ENCODE data around the gene SPTSSB. TPM values are rescaled to one million over a fixed set of nuclear protein-coding genes. Genes with fewer than 3 reads are reported as not detected.

SPTSSB gene
- total RNA-seq, 1 donor from 2014 or later: 0.52 TPM

GRCh38 chr3:161409069-161409468 is 37.8 kb upstream of the SPTSSB start:
- Histone ChIP-seq H3K27ac (ENCODE audit: low read depth, low read length) (no peak overlapping the region), H3K9me3 (ENCODE audit: control insufficient read depth in 3 of 3, low read length in 3 of 3) (no peaks in the 10 kb centered on the region), H3K36me3 (ENCODE audit: control insufficient read depth in 3 of 3, insufficient read depth in 3 of 3, low read length in 3 of 3) (no peaks in the 10 kb centered on the region), H3K4me1 (ENCODE audit: control insufficient read depth in 3 of 3, insufficient read depth in 3 of 3, low read length in 3 of 3) (peaks cover 0 to 8% (median 6%) of the 10 kb centered on the region in 3 donors), H3K9ac (ENCODE audit: low read depth in 1 of 3, low read length in 3 of 3) (no peak overlapping the region), H3K27me3 (ENCODE audit: control insufficient read depth in 3 of 3, insufficient read depth in 3 of 3, low read length in 3 of 3) (no peaks in the 10 kb centered on the region), H3K4me3 (ENCODE audit: low read length in 3 of 3) (no peak overlapping the region)

GRCh38 chr3:161406594-161407555 is 35.6 kb upstream of the SPTSSB start:
- Histone ChIP-seq H3K9me3 (ENCODE audit: control insufficient read depth in 3 of 3, low read length in 3 of 3) (no peaks in the 10 kb centered on the region), H3K9ac (ENCODE audit: low read depth in 1 of 3, low read length in 3 of 3) (no peak overlapping the region), H3K4me3 (ENCODE audit: low read length in 3 of 3) (no peak overlapping the region), H3K27ac (ENCODE audit: low read depth, low read length) (no peak overlapping the region), H3K4me1 (ENCODE audit: control insufficient read depth in 3 of 3, insufficient read depth in 3 of 3, low read length in 3 of 3) (no peaks in the 10 kb centered on the region), H3K27me3 (ENCODE audit: control insufficient read depth in 3 of 3, insufficient read depth in 3 of 3, low read length in 3 of 3) (no peaks in the 10 kb centered on the region), H3K36me3 (ENCODE audit: control insufficient read depth in 3 of 3, insufficient read depth in 3 of 3, low read length in 3 of 3) (no peaks in the 10 kb centered on the region)

GRCh38 chr3:161405836-161406235 is 34.5 kb upstream of the SPTSSB start:
- Histone ChIP-seq H3K27ac (ENCODE audit: low read depth, low read length) (no peak overlapping the region), H3K27me3 (ENCODE audit: control insufficient read depth in 3 of 3, insufficient read depth in 3 of 3, low read length in 3 of 3) (no peaks in the 10 kb centered on the region), H3K9ac (ENCODE audit: low read depth in 1 of 3, low read length in 3 of 3) (no peak overlapping the region), H3K4me3 (ENCODE audit: low read length in 3 of 3) (no peak overlapping the region), H3K36me3 (ENCODE audit: control insufficient read depth in 3 of 3, insufficient read depth in 3 of 3, low read length in 3 of 3) (no peaks in the 10 kb centered on the region), H3K4me1 (ENCODE audit: control insufficient read depth in 3 of 3, insufficient read depth in 3 of 3, low read length in 3 of 3) (no peaks in the 10 kb centered on the region), H3K9me3 (ENCODE audit: control insufficient read depth in 3 of 3, low read length in 3 of 3) (no peaks in the 10 kb centered on the region)

- no peaks in the 10 kb centered on the region for H3K36me3 ChIP-seq (ENCODE audit: control insufficient read depth in 3 of 3, insufficient read depth in 3 of 3, low read length in 3 of 3)
- no peak overlapping the region for H3K9ac ChIP-seq (ENCODE audit: low read depth in 1 of 3, low read length in 3 of 3)
- no peaks in the 10 kb centered on the region for H3K9me3 ChIP-seq (ENCODE audit: control insufficient read depth in 3 of 3, low read length in 3 of 3)
- no peaks in the 10 kb centered on the region for H3K4me1 ChIP-seq (ENCODE audit: control insufficient read depth in 3 of 3, insufficient read depth in 3 of 3, low read length in 3 of 3)
- H3K27me3 ChIP-seq (ENCODE audit: control insufficient read depth in 3 of 3, insufficient read depth in 3 of 3, low read length in 3 of 3): no peaks in the 10 kb centered on the region
- no peak overlapping the region for H3K4me3 ChIP-seq (ENCODE audit: low read length in 3 of 3)
- no peak overlapping the region for H3K27ac ChIP-seq (ENCODE audit: low read depth, low read length)
These were observed 33.8 kb upstream of the SPTSSB start for GRCh38 chr3:161405087-161405486.

GRCh38 chr3:161403251-161403650 is 31.9 kb upstream of the SPTSSB start:
- Histone ChIP-seq H3K9me3 (ENCODE audit: control insufficient read depth in 3 of 3, low read length in 3 of 3) (no peaks in the 10 kb centered on the region), H3K9ac (ENCODE audit: low read depth in 1 of 3, low read length in 3 of 3) (no peak overlapping the region), H3K4me3 (ENCODE audit: low read length in 3 of 3) (no peak overlapping the region), H3K36me3 (ENCODE audit: control insufficient read depth in 3 of 3, insufficient read depth in 3 of 3, low read length in 3 of 3) (no peaks in the 10 kb centered on the region), H3K4me1 (ENCODE audit: control insufficient read depth in 3 of 3, insufficient read depth in 3 of 3, low read length in 3 of 3) (no peaks in the 10 kb centered on the region), H3K27ac (ENCODE audit: low read depth, low read length) (no peak overlapping the region), H3K27me3 (ENCODE audit: control insufficient read depth in 3 of 3, insufficient read depth in 3 of 3, low read length in 3 of 3) (no peaks in the 10 kb centered on the region)

GRCh38 chr3:161401389-161401788 is 30.1 kb upstream of the SPTSSB start:
- no peaks in the 10 kb centered on the region for H3K36me3 ChIP-seq (ENCODE audit: control insufficient read depth in 3 of 3, insufficient read depth in 3 of 3, low read length in 3 of 3)
- H3K9me3 ChIP-seq (ENCODE audit: control insufficient read depth in 3 of 3, low read length in 3 of 3): no peaks in the 10 kb centered on the region
- H3K4me3 ChIP-seq (ENCODE audit: low read length in 3 of 3): no peak overlapping the region
- H3K4me1 ChIP-seq (ENCODE audit: control insufficient read depth in 3 of 3, insufficient read depth in 3 of 3, low read length in 3 of 3): no peaks in the 10 kb centered on the region
- H3K27me3 ChIP-seq (ENCODE audit: control insufficient read depth in 3 of 3, insufficient read depth in 3 of 3, low read length in 3 of 3): no peaks in the 10 kb centered on the region
- H3K9ac ChIP-seq (ENCODE audit: low read depth in 1 of 3, low read length in 3 of 3): no peak overlapping the region
- no peak overlapping the region for H3K27ac ChIP-seq (ENCODE audit: low read depth, low read length)

- Histone ChIP-seq H3K9me3 (ENCODE audit: control insufficient read depth in 3 of 3, low read length in 3 of 3) (no peaks in the 10 kb centered on the region), H3K27ac (ENCODE audit: low read depth, low read length) (no peak overlapping the region), H3K4me3 (ENCODE audit: low read length in 3 of 3) (no peak overlapping the region), H3K36me3 (ENCODE audit: control insufficient read depth in 3 of 3, insufficient read depth in 3 of 3, low read length in 3 of 3) (no peaks in the 10 kb centered on the region), H3K27me3 (ENCODE audit: control insufficient read depth in 3 of 3, insufficient read depth in 3 of 3, low read length in 3 of 3) (no peaks in the 10 kb centered on the region), H3K9ac (ENCODE audit: low read depth in 1 of 3, low read length in 3 of 3) (no peak overlapping the region), H3K4me1 (ENCODE audit: control insufficient read depth in 3 of 3, insufficient read depth in 3 of 3, low read length in 3 of 3) (no peaks in the 10 kb centered on the region)
These were observed 29.3 kb upstream of the SPTSSB start for GRCh38 chr3:161400650-161401049.

GRCh38 chr3:161395115-161396012 is 24.0 kb upstream of the SPTSSB start:
- H3K9me3 ChIP-seq (ENCODE audit: control insufficient read depth in 3 of 3, low read length in 3 of 3): no peaks in the 10 kb centered on the region
- H3K4me1 ChIP-seq (ENCODE audit: control insufficient read depth in 3 of 3, insufficient read depth in 3 of 3, low read length in 3 of 3): no peaks in the 10 kb centered on the region
- H3K27ac ChIP-seq (ENCODE audit: low read depth, low read length): no peak overlapping the region
- no peak overlapping the region for H3K4me3 ChIP-seq (ENCODE audit: low read length in 3 of 3)
- no peaks in the 10 kb centered on the region for H3K27me3 ChIP-seq (ENCODE audit: control insufficient read depth in 3 of 3, insufficient read depth in 3 of 3, low read length in 3 of 3)
- no peaks in the 10 kb centered on the region for H3K36me3 ChIP-seq (ENCODE audit: control insufficient read depth in 3 of 3, insufficient read depth in 3 of 3, low read length in 3 of 3)
- no peak overlapping the region for H3K9ac ChIP-seq (ENCODE audit: low read depth in 1 of 3, low read length in 3 of 3)

GRCh38 chr3:161393803-161394202 is 22.5 kb upstream of the SPTSSB start:
- no peak overlapping the region for H3K4me3 ChIP-seq (ENCODE audit: low read length in 3 of 3)
- no peak overlapping the region for H3K27ac ChIP-seq (ENCODE audit: low read depth, low read length)
- H3K36me3 ChIP-seq (ENCODE audit: control insufficient read depth in 3 of 3, insufficient read depth in 3 of 3, low read length in 3 of 3): no peaks in the 10 kb centered on the region
- no peaks in the 10 kb centered on the region for H3K27me3 ChIP-seq (ENCODE audit: control insufficient read depth in 3 of 3, insufficient read depth in 3 of 3, low read length in 3 of 3)
- no peaks in the 10 kb centered on the region for H3K9me3 ChIP-seq (ENCODE audit: control insufficient read depth in 3 of 3, low read length in 3 of 3)
- H3K4me1 ChIP-seq (ENCODE audit: control insufficient read depth in 3 of 3, insufficient read depth in 3 of 3, low read length in 3 of 3): no peaks in the 10 kb centered on the region
- H3K9ac ChIP-seq (ENCODE audit: low read depth in 1 of 3, low read length in 3 of 3): no peak overlapping the region

- H3K4me1 ChIP-seq (ENCODE audit: control insufficient read depth in 3 of 3, insufficient read depth in 3 of 3, low read length in 3 of 3): no peaks in the 10 kb centered on the region
- no peak overlapping the region for H3K9ac ChIP-seq (ENCODE audit: low read depth in 1 of 3, low read length in 3 of 3)
- H3K9me3 ChIP-seq (ENCODE audit: control insufficient read depth in 3 of 3, low read length in 3 of 3): no peaks in the 10 kb centered on the region
- H3K27me3 ChIP-seq (ENCODE audit: control insufficient read depth in 3 of 3, insufficient read depth in 3 of 3, low read length in 3 of 3): no peaks in the 10 kb centered on the region
- H3K4me3 ChIP-seq (ENCODE audit: low read length in 3 of 3): no peak overlapping the region
- no peak overlapping the region for H3K27ac ChIP-seq (ENCODE audit: low read depth, low read length)
- no peaks in the 10 kb centered on the region for H3K36me3 ChIP-seq (ENCODE audit: control insufficient read depth in 3 of 3, insufficient read depth in 3 of 3, low read length in 3 of 3)
These were observed 22.0 kb upstream of the SPTSSB start for GRCh38 chr3:161393310-161393709.

All from skeletal muscle tissue (tissue), 4 donors.